NT2/D1 (cell line): Measurements from ENCODE around the gene SLC26A6.

ENCODE experiments used
- SUZ12 ChIP-seq: IDR thresholded peaks from 2 replicates; pipeline ENCODE4 v1.6.1; 2011; ENCODE audit not compliant: insufficient read length, insufficient read depth; ENCODE audit errors: extremely low read depth
- YY1 ChIP-seq: IDR thresholded peaks from 2 replicates; pipeline ENCODE4 v1.6.1; 2011; ENCODE audit not compliant: insufficient read length, insufficient read depth
- ZNF274 ChIP-seq: IDR thresholded peaks from 2 replicates; pipeline ENCODE4 v1.6.1; 2011; ENCODE audit warnings: mild to moderate bottlenecking, low read depth, low read length

DNA sequence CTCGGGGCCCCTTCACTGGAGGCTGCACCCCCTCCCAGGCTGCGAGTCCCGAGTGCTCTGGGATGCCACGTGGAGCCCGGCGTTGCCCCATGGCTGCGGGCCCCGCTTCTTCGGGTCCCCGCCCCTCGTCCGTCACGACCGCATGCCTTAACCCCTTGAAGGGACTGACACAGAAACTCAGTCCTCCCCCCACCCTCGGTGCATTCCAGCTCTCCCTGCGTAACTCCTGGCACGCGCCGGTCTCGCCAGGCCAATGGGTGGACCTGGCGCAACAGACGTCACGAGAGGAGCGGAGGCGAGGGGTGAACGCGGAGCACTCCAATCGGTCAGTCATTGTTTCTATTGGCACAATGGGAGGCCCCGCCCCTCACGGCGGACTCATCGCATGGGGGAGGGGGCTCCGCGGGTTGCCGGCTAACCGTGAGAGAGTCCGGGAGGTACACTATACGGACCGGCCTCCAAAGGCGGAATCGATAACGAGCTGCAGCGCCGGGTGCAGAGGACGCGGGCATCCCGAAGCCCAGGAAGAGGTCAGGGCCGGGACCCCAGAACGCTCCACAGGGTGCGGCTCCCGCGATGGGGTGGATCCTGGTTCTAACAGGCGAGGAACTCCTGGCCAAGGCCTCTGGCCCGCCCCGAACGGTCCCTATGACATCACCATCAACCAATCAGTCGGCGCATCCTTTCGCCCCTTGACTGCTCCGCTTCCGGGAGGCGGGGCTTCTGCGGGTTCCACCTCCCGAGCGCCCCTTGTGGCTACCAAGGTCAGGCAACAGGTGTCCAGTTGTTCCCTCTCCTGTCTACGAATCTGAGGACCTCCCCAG lies 28.4 kb upstream of the SLC26A6 start:
- no peak for TF ChIP-seq ZNF274
- TF ChIP-seq YY1, result no peak
- TF ChIP-seq SUZ12, result no peak
